Colon (tissue), 2 donors: ENCODE data around the gene TESK2.

Source experiments
- FAIRE-seq: peaks from 2 replicates; lab custom pipeline; 2012; peaks lifted over from hg19 to GRCh38; lab: Jason Lieb, UNC
- donor health status: control.
- donor health status: control.

Gene TESK2

GRCh38 chr1:45303520-45304310 is 187.2 kb downstream of the TESK2 start:
- no peak for FAIRE-seq

DNA sequence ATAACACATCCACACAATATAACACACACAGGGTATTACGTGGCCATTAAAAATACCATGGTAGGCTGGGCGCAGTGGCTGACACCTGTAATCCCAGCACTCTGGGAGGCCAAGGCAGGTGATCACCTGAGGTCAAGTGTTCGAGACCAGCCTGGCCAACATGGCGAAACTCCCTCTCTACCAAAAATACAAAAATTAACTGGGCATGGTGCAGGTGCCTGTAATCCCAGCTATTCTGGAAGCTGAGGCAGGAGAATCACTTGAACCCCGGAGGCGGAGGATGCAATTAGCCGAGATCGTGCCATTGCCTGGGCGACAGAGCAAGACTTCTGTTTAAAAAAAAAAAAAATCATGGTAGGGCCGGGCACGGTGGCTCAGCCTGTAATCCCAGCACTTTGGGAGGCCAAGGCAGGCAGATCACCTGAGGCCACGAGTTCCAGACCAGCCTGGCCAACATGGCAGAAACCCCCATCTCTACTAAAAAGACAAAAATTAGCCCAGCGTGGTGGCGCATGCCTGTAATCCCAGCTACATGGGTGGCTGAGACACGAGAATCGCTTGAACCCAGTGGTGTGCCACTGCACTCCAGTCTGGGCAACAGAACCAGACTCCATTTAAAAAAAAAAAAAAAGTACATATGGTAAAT is 188.3 kb downstream of the TESK2 start:
- no peak for FAIRE-seq

- no peak for FAIRE-seq
Observed at GRCh38 chr1:45300669-45300997, 190.3 kb downstream of the TESK2 start.

DNA sequence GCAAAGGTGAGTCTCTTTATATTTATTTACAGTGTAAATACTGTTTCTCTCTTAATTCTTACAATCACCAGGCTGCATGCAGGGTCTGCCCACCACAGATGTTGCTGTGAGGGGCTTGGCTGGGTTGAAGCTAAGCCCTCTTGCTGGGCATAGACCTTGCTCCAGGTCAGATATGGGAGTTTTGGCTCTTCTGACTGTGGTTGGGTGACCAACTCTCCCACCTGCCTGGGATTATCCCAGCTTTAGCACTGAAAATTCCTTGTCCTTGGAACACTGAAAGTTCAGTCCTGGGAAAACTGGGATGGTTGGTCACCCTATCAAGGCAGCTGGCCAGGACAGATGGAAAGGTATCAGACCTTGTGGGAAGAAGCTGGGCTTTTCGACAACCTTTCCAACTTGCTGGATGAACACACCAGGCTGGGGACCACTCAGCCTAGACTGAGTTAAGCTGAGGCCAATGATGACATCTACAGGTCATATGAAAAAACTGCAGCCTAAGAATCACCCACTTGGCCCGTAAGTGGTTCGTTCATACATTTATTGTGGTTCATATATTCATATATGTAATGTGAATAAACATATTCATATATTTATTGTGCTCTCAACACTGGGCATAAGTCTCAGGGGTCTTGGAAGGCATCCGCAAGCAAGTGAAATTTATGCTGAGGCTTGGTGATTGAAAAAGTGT is 190.8 kb downstream of the TESK2 start:
- FAIRE-seq = peak; percentile 10

GRCh38 chr1:45299296-45299695 is 191.7 kb downstream of the TESK2 start:
- no peak for FAIRE-seq

DNA sequence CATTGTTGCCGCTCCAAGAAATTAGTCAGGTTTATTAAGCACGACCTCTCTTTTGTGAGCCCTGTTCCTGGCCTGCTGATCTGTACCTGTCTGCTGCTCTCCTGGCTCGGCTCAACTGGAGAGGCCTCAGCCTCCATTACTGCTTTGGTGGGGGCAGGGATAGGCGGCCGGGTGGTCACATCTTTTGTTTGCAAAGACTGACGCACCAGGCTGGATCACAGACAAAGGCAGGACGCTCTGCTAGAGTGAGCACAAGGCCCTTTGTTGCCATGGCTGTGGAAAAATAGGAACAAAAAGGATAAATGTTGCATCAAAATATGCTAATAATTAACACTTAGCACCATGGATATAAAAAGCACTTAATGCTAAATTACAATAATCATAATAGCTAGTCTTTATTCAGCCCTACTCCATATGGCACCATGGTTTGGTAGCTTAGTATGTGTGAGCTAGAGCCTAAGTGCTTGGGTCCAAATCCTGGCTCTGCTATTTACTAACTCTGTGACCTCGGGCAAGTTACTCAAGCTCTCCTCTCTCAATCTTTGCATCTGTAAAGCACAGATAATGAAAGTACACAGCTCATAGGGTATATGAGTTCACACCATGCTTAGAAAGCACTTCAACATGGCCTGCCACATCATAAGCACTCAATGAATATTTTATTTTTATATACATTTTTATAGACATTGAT is 193.2 kb downstream of the TESK2 start:
- FAIRE-seq = no peak
